ENCODE data around the gene BIRC6. TPM values are rescaled to one million over a fixed set of nuclear protein-coding genes. Genes with fewer than 3 reads are reported as not detected.
A peak's percentile ranks its signal among the peaks of the same experiment; 100 is the strongest.
"Not testable (repeated sequence)": the region's sequence is repeated elsewhere in the genome, so short reads cannot be mapped to it uniquely, and the experiment has no call there.

Gene BIRC6
- total RNA-seq, 1 donor from 2014 or later: 53.6 TPM

DNA sequence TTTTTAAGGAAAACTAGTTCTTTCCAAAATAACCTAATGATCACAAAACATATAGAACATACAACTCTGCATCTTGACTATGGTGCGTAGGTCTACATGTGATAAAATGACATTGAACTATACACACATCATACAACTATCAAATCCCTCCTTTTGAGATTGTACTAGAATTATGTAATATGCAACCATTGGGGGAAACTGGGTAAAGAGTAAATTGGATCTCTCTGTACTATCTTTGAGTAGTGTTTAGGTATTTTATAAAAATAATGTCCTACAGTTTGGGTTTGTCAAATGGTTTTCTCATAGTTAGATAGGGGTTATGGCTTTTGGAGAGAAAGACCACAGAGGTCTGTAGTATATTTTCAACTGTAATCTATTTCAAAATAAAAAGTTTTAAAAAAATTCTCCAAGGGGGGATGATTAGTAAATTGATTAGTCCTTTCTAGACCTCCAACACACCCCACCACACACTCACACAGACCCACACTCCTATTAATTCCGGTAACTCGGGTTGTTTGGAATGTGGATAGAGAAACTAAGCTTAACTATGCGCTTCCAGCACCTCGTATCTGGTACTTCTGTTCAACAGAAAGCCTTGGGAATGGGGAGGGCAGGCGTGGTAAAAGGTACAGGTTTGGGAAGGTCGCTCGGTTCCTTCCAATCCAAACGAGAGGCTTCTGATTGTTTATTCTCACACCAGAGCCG, 695 bp upstream of the BIRC6 start:
- peak overlapping the region; percentile 86 for H3K4me3 ChIP-seq (ENCODE audit: low read depth, low read length)
- TF ChIP-seq, protein P1, sequence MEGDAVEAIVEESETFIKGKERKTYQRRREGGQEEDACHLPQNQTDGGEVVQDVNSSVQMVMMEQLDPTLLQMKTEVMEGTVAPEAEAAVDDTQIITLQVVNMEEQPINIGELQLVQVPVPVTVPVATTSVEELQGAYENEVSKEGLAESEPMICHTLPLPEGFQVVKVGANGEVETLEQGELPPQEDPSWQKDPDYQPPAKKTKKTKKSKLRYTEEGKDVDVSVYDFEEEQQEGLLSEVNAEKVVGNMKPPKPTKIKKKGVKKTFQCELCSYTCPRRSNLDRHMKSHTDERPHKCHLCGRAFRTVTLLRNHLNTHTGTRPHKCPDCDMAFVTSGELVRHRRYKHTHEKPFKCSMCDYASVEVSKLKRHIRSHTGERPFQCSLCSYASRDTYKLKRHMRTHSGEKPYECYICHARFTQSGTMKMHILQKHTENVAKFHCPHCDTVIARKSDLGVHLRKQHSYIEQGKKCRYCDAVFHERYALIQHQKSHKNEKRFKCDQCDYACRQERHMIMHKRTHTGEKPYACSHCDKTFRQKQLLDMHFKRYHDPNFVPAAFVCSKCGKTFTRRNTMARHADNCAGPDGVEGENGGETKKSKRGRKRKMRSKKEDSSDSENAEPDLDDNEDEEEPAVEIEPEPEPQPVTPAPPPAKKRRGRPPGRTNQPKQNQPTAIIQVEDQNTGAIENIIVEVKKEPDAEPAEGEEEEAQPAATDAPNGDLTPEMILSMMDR (conservative IDR thresholded peaks at IDR 0.05; ENCODE audit: low read depth, low read length): no peak
- no peak for DNase-seq (ENCODE audit: low read depth)

DNA sequence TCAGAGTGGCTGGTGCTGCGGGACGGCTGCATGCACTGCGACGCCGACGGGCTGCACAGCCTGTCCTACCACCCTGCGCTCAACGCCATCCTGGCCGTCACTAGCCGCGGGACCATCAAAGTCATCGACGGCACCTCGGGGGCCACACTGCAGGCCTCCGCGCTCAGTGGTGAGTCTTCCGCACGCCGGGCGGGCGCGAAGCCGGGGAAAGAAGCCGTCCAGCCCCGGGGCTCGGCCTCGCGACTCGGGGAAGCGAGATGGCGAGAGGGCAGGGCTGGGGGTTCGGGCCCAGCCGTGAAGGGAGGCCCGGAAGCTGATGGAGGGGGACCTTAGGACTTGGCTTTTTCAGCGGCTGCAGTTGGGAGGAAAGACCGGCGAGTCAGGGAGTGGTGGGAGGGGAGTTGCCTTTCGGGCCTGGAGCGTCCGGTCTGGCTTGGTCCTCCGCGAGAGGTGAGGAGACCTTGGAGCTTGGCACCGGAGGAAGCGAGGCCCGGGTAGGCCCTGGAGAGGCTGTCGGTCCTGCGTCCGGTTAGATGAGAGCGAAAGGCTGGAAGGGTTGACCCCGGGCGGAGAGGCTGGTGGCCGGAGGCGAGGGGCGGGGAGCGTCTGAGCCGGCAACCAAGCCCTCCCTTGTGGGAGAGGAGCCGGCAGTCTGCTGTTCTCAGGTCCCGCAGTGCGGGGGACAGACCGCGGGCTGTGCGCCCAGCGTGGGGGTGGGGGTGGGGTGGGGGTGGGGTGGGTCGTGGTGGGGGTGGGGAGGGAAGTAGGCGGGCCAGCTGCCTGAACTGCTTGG, 691 bp downstream of the BIRC6 start:
- TF ChIP-seq, protein P1 (conservative IDR thresholded peaks at IDR 0.05; ENCODE audit: low read depth, low read length): no peak
- no peak for DNase-seq (ENCODE audit: low read depth)
- peak overlapping the region; percentile 86 for H3K4me3 ChIP-seq (ENCODE audit: low read depth, low read length)

DNA sequence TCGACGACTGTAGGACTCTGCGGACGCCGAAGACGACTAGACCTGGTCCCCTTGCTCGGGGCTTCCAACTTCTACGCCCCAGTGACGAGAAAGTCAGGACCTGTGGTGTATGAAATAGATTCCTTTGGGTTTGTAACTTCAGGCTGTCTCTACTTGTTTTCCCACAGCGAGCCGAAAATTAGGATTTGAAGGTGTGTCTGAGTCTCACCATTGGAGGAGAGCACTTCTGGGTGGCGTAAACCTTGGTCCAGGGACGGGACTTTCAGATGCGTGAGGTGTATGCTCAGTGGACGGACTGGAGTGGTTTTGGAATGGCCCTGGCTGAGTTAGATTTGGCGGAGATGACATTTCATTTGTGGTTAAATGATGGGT, 1.3 kb downstream of the BIRC6 start:
- no peak for DNase-seq (ENCODE audit: low read depth)

DNA sequence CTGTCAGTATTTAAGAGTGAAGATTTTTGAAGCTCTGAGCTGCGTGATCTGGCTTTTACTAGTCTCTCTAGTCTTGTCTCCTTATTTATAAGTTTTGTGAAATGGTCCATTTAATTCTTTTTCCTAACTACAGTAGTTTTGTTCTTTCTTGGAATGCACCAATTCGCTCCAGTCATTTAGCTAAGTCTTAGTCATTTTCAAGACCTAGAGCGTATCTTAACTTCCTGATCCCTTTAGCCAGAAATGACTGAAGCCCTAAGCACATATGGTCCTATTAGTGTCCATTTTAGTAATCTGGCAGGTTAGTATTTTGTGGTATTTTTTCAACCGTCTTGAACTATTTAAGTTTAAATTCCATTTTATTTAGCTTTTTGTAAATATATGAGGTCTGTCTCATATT, 3.6 kb downstream of the BIRC6 start:
- TF ChIP-seq, protein P1 (conservative IDR thresholded peaks at IDR 0.05; ENCODE audit: low read depth, low read length): no peak
- peak overlapping the region; percentile 26 for H3K4me3 ChIP-seq (ENCODE audit: low read depth, low read length)

More for the DNA sequence above, 1.3 kb downstream of the BIRC6 start:
- TF ChIP-seq, protein P1 (conservative IDR thresholded peaks at IDR 0.05; ENCODE audit: low read depth, low read length): no peak
- H3K4me3 ChIP-seq (ENCODE audit: low read depth, low read length): peak overlapping the region; percentile 86

DNA sequence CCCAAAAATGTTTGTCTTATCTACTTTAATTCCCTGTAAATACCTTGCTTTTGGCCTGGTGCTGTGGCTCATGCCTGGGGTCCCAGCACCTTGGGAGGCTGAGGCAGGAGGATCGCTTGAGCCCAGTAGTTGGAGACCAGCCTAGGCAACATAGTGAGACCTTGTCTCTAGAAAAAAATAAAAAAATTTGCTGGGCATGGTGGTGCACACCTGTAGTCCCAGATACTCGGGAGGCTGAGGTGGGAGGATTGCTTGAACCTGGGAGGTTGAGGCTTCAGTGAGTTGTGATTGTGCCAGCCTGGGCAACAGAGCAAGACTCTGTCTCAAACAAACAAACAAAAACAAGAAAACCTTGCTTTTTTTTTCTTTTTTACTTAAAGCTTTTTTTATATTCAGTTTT, 6.2 kb downstream of the BIRC6 start:
- not testable (repeated sequence) for DNase-seq (ENCODE audit: low read depth); H3K4me3 ChIP-seq (ENCODE audit: low read depth, low read length)

More for the DNA sequence above, 3.6 kb downstream of the BIRC6 start:
- DNase-seq (ENCODE audit: low read depth): no peak

DNA sequence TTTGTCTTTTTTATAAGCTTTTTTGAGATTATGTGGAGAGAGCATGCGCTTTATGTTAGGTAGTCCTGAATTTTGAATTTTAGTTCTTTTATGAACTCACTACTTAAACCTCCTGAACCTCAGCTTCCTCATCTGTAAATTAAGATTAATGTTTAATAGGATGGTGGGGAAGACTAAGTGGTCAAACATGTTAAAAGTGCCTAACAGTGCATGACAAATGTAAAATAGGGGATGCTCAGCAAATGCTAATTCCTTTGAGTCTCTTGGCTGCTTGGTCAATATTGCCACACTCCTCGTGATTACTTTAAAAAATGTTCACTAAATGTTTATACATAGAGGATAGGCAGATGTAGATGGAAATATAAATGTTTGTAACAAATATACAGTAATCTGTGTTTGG, 6.8 kb downstream of the BIRC6 start:
- TF ChIP-seq, protein P1 (conservative IDR thresholded peaks at IDR 0.05; ENCODE audit: low read depth, low read length): no peak
- DNase-seq (ENCODE audit: low read depth): peak; percentile 82
- no peak overlapping the region for H3K4me3 ChIP-seq (ENCODE audit: low read depth, low read length)

DNA sequence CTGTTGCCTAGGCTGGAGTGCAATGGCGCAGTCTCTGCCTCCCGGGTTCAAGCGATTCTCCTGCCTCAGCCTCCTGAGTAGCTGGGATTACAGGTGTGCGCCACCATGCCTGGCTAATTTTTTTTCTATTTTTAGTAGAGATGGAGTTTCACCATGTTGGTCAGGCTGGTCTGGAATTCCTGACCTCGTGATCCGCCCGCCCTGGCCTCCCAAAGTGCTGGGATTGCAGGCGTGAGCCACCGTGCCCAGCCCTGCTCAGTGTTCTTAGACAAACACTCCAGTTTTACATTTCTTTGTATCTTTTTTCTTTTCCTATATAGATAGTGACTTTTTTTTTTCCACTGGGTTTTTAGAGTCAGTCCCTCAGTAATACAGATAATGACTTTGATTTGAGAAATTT, 7.5 kb downstream of the BIRC6 start:
- not testable (repeated sequence) for DNase-seq (ENCODE audit: low read depth); H3K4me3 ChIP-seq (ENCODE audit: low read depth, low read length)

DNA sequence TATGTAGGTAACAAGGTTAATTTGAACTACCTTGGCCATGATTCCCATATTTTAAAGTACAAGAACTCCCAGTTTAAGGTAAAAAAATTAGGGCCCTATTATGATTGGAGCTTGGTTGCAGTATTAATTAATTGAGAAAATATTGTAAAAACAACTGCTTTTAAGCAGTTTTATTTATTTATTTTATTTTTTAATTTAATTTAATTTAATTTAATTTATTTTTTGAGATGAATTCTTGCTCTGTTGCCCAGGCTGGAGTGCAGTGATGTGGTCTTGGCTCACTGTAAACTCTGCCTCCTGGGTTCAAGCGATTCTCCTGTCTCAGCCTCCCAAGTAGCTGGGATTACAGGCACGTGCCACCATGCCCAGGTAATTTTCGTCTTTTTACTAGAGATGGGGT, 8.9 kb downstream of the BIRC6 start:
- not testable (repeated sequence) for DNase-seq (ENCODE audit: low read depth); H3K4me3 ChIP-seq (ENCODE audit: low read depth, low read length)
